GM19025 (cell line): Measurements from ENCODE around the gene HDAC10.

Source experiments
- ATAC-seq: cut with Tn5 transposase; IDR thresholded peaks from one replicate; pipeline ENCODE4 v1.9.1; 2021; ENCODE audit warnings: mild to moderate bottlenecking, low read depth, moderate library complexity; ENCODE audit not compliant: unreplicated experiment

HDAC10 gene

DNA sequence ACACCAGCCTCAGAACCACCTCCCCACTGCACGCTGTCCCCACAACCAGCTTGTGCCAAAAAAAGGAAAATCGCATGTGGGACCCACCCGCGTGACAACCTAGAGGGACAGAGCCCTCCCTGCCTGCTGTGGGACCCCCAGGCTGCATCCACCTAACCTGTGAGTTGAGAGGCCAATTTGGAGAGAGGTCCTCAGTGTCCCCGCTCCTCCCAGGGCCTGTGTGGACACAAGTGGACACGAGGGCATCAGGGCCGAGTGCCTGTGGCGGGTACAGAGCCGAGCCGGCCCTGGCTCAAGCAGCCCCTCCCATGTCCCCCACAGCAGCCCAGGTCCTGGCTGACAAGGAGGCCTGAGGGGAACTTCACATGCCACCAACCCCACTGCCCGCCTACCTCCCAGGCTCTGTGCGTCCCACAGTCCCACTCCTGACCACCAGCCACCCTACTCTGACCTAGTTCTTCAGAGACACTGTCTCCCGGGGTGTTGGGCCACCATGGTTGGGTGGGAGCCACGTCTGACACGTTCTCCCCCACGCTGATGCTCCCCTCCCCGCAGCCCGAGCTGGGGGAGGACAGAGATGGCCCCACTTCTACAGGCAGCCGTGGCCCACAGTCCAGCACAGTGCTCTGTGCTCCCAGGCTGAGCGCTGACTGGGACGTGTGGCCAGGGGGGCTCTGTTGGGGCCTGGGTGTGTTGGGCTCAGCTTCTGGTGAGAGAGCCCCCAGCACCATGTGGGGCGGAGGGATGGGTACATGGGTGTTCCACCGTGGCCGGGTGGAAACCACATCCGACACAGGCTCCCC lies 31.1 kb downstream of the HDAC10 start:
- no peak for ATAC-seq

DNA sequence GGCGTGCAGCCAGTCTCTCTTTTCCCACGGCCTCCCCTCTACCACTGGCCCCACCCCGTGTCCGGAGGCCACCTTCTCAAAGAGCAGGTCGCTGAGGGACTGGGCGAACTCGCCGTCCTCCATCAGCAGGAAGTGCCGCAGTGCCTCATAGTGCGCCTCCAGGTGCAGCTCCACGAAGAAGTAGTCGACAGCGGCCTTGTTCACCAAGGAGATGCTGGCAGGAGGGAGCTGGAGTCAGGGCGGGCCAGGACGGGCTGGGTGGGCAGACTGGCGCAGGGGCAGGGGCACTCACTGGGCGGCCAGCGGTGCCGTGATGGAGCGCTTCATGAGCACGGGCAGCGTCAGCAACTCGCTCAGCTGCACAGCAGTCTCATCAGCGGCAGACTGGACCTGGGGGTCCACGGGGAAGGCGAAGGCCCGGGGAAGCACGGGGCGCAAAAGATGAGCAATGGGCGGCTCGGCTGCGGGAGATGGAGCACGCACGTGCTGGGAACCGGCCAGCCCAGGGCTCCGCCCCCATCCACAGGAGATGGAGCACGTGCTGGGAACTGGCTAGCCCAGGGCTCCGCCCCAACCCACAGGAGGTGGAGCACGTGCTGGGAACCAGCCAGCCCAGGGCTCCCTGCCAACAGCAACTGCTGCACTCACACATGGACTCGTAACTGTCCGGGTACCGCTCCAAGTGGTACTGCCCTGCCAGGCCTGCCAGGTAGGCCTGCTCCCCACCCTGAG lies 31.9 kb downstream of the HDAC10 start:
- no peak for ATAC-seq

DNA sequence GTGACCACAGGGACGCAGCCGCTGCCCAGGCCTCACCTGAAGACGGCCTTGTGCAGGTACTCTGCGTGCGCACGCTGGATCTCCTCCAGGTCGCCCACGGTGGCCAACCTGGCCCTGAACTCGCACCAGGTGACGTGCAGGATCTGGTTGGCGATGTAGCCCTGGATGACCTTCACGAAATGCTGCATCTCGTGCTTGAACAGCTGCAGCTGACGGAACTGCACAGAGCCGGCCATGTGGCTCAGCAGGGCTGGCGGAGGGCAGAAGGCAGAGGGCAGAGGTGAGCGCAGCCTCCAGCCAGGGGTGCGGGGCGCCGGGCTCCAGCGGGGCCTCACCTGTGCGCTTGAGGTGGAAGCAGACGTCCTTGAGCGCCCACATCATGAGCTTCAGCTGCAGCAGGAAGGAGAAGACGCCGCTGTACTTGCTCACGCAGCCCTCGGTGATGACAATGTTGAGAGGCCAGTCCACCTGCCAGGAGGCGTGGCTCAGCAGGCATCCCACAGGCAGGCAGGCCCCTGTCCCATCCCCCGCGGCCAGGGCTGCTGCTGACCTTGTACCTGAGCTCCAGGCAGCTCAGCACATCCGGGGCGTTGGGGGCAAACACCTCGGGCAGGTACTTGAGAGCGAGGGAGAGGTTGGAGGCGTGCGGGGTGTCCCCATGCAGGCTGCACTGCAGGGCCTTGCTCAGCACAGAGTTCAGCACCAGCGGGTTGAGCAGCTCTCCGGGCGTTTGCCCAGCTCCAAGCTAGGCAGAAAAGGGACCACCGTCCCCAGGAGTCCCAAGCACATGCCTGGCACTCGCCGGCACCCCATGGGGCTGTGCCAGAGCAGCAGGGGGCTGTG lies 32.7 kb downstream of the HDAC10 start:
- ATAC-seq, result no peak

DNA sequence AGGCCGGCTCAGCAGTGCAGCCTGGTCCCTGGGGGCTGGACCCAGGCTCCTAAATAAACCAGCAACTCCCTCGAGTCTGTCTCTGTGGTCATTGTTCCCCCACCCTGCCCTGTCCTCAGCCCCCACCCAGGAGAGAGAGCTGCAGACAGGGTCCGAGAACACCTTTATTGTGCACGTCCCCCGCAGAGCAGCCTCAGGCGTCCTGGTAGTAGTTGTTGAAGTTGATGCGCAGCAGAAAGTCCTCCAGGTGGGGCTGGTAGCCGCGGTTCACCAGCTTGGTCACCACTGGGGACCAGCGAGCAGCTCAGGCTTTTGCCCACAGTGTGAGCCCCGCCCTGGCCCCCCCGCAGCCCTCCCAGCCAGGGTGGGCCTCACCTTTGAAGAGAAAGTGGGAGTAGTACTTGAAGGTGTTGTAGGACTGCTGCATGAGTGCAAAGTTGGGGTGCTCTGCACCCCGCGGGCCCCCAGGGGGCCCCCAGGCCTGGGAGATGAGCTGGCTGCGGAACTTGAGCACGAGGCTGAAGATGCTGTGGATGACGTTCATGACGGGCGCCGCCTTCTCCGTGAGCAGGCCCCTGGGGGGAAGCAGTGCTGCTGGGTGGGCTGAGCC lies 33.4 kb downstream of the HDAC10 start:
- no peak for ATAC-seq

DNA sequence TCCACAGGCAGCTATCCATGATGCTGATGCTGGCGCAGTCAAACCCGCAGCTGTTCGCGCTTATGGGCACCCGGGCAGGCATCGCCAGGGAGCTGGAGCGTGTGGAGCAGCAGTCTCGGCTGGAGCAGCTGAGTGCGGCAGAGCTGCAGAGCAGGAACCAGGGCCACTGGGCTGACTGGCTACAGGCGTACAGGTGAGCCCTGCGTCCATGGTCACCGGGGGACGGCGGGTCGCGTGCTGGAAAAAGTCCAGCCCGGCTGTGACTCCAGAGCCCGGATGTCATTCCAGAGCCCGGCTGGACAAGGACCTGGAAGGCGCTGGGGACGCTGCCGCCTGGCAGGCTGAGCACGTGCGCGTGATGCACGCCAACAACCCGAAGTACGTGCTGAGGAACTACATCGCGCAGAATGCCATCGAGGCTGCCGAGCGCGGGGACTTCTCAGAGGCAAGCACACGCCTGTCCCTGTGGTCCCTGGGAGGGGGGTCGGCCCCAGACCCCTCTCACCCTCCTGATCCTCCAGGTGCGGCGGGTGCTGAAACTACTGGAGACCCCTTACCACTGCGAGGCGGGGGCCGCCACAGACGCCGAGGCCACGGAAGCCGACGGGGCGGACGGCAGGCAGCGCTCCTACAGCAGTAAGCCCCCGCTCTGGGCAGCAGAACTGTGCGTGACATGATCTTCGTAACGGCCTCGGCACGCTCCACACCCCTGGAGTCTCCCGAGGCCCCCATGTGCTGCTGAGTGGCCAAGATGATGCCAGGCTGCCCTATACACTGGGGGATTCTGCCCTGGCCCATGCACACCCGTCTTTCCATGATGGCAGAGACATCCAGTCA lies 34.2 kb downstream of the HDAC10 start:
- no peak for ATAC-seq

DNA sequence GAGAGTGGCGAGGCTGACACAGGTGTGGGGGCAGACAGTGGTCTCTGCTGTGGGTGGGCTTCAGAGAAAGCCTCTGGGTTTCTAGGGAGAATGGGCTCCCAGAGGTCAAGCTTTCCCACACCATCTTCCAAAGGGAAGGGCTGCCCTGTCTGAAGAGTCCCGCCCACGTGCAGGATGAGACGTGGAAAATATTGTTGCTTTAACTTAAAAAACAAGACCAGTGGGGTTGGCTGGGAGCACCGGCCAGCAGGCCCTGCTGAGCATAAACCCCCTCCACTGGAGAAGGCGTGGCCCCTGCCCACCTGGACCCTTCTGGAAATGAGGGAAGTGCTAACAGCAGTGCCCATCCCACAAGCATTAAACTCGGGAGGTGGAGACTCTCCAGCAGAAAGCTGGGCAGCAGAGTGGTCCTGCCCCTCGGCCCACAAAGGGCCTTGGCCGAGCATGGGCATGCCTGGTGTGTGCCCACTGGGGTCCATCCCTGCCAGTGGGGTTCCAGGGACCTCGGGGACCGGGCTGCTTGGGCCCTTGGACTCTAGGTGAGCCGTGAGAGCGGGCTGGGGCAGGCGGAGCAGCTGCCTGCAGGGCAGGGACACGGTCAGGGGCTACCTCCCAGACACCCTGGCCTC lies 34.9 kb downstream of the HDAC10 start:
- no peak for ATAC-seq

DNA sequence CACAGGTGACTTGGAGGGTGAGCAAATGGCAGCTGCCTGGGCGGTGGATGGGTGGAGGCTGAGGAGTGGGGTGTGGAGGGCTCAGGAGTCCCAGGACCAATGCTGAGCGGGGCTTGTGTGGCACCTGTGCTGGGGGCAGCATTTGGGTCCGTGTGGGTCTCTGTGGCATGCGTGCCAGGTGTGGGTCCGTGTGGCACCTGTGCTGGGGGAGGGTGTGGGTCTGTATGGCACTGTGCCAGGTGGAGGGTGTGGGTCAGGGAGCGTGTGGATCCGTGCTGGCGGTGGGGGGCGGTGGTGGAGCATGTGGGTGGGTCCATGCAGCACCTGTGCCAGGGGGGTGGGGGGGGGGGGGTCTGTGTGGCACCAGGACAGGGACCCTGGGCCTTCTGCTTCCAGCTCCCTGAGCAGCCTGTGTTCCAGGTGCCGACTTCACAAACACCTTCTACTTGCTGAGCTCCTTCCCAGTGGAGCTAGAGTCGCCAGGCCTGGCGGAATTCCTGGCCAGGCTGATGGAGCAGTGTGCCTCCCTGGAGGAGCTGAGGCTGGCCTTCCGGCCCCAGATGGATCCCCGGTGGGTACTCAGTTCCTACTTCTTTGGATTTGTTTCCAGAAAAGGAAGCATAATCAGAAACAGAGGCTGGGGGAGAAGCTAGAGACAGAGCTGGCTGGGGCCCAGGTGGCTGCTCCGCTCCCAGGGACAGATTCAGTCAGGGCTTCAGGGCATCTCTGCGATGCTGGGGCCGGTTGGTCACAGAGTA lies 35.6 kb downstream of the HDAC10 start:
- ATAC-seq, result no peak

DNA sequence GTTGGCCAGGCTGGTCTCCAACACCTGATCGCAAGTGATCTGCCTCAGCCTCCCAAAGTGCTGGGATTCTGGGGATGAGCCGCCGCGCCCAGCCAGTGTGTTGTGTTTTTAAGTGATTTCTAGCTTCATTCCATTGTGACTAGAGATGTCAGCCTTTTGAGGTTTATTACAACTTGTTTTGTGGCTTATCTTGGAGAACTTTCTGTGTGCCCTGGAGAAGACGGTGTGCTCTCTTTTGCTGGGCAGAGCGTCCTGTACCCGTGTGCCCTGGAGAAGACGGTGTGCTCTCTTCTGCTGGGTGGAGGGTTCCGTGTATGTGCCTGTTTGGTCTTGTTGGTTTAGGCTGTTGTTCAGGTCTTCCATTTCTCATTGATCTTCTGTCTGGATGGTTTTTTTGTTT lies 37.8 kb downstream of the HDAC10 start:
- ATAC-seq, result no peak

DNA sequence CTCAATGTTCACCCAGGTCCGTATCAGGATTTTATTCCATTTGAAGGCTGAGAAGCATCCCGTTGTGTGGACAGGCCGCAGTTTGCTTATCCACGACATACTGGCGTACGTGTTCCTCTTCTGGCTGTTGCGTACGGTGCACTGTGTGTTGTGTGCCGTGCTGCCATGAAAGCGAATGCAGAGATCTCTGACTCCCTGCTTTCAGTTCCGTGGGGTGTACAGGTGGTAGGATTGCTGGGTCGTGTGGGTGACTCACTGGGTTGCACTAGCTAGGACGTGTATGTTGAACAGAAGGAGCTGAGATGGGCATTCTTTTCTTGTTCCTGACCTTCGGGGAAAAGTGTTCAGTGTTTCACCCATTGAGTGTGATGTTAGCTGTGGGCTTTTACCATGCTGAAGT lies 39.9 kb downstream of the HDAC10 start:
- no peak for ATAC-seq

DNA sequence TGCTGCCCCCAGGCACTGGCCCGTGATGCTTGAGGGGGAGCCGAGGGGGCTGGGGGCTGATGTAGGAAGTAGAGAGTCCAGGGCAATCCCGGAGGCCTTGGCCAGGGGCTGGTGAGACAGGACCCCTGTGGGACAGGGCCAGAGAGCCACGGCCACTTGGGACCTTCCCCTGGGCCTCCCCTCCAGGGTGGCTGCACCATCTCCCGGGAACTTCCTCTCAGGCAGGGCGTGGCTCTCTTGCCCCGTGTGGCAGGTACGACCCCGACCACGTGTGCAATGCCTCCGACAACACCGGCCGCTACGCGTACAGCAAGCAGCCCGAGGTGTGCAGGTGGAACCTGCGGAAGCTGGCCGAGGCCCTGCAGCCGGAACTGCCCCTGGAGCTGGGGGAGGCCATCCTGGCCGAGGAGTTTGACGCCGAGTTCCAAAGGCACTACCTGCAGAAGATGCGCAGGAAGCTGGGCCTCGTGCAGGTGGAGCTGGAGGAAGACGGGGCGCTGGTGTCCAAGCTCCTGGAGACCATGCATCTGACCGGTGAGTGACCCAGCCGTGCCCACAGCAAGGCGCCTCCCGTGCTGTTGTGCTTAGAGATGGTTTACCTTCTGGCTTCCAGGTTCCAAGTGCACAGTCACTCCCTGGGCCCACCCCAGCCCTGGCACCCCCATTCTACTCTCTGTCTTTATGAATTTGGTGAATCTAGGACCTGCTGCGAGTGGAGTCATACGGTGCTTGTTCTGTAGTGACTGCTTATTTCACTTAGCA lies 40.5 kb downstream of the HDAC10 start:
- ATAC-seq, result no peak

DNA sequence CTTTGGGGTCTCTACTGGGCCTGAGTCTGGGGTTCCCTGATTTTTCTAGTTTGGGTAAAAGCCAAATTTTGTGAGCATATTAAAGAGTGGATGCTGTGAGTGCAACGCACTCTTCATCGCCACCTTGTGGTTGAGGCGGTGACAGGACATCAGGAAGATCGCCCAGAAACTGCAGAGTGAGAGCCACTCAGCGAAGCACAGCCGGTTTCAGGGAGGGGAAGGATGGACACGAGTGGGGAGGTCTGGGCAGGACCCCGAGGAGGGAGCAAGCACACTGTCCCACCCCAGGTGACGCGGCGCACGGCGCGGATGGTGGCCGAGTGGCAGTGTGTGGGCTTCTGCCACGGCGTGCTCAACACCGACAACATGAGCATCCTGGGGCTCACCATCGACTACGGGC lies 41.2 kb downstream of the HDAC10 start:
- ATAC-seq, result no peak

DNA sequence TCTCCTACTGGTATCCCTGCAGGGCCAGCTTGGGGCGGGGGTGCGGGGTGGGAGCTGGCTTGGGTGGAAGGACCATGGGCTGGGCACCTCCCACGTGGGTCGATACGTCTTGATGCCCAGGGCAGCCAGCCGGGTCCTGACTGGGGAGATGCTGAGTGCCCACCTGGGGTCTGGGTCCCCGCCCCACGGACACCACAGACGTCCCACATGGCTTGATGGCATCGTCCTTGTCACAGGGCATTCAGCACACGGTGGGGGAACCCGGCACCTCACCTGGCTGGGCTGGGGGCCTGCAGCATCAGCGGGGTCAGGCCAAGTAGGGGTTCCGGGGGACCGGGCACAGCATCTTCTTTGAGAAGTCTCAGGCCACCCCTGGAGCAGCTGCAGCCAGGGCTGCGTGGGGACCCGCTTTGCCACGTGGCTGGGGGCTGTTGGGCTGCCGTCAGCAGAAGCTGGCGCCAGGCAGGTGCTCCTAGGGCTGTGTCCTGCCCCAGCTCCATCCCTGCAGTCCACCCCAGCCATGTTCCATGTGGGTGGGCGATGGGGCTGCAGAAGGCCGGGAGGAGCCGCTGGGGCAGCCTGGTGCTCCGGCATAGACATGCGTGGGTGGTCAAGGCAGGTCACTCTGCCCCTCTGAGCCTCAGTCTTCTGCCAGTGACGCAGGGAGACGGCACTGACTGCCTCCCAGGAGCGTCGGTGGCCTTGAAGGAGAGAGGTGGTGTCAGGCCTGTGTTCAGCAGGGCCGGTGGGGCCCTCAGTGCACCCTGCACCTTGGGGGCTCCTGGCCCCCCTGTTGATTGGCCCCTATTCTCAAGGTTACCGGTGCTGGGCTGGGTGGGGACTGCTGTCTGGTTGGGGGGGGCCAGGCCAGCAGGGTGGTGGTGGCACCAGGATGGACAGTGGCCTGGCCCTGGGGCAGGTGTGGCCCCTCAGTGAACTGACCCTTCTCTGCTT lies 41.8 kb downstream of the HDAC10 start:
- no peak for ATAC-seq

DNA sequence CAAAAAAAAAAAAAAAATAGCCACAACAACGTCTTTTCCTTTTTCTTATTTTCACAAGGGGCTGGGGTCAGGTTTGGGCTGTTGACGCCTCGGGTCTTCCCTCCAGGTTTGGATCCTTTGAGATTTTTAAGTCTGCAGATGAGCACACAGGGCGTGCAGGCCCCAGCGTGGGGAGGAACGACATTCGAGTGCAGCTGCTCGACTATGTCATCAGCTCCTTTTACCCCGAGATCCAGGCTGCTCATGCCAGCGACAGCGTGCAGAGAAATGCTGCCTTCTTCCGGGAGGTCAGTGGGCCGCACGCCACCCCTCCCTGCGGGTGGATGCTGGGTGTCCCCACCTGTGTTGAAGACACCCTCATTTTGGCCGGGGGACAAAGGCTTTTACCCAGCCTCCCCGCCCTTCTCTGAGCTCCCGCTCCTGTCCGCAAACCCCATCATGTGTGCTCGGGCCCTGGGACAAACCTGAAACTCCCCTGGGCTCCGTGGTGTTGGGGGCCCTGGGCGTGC lies 42.6 kb downstream of the HDAC10 start:
- ATAC-seq, result no peak

DNA sequence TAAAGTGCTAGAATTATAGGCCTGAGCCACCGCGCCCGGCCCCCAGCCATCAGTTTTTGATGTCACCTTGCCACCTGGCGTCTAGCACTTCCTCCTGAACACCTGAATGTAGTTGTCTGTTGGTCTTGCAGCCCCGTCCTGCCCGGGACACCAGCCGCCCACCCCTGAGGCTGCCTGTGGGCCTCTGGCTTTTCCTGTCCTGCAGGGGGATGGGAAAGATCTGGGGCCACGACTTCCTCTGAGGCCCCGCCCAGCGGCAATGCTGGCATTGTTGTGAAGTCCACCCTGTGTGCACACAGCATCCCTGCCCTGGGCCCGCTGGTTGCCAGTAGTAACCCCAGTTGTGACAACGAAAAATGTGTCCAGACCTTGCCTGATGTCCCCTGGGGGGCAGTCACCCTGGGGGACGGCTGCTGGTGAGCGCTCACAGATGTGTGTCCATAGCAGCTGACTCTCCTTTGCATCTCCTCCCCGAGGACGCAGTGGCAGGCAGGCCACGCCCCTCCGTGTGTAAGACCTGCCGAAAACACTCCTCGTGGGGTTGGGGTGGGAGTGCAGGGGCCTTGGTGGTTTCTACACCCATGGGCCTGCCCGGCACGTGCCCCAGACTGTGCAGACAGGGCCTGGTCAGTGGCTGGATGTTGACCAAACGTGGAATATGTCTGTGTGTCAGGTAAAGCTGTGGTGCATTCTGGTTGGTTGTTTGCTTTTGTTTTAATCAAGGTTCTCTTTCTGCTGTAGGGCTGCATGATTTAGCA lies 43.5 kb downstream of the HDAC10 start:
- ATAC-seq, result no peak

DNA sequence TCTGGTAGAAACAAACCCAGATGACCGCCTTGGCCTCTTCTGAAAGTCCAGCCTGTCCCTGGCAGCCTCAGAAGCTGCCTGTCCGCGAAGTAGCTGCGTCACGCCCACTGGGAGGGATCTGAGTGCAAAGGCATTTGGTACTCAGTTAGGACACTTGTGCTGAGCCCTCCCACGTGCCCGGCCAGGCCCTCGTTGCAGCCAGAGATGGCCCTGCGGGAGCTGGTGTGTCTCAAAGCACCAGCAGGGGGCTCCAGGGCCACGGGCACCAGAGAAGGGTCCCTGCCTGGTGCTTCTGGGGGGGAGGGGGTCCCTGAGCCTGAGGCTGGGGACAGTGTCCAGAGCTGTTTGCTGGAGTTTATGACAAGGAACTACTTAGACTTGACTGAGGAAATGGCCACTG lies 44.5 kb downstream of the HDAC10 start:
- no peak for ATAC-seq
